ENCODE data around the gene CGRRF1. TPM values are rescaled to one million over a fixed set of nuclear protein-coding genes. Genes with fewer than 3 reads are reported as not detected.

CGRRF1 gene
- total and polyA plus RNA-seq, 2 of the 13 experiments (the other 11 are each of a cell fraction or from before 2014, with no cell fraction given) = 16.8 to 18.2 TPM

DNA sequence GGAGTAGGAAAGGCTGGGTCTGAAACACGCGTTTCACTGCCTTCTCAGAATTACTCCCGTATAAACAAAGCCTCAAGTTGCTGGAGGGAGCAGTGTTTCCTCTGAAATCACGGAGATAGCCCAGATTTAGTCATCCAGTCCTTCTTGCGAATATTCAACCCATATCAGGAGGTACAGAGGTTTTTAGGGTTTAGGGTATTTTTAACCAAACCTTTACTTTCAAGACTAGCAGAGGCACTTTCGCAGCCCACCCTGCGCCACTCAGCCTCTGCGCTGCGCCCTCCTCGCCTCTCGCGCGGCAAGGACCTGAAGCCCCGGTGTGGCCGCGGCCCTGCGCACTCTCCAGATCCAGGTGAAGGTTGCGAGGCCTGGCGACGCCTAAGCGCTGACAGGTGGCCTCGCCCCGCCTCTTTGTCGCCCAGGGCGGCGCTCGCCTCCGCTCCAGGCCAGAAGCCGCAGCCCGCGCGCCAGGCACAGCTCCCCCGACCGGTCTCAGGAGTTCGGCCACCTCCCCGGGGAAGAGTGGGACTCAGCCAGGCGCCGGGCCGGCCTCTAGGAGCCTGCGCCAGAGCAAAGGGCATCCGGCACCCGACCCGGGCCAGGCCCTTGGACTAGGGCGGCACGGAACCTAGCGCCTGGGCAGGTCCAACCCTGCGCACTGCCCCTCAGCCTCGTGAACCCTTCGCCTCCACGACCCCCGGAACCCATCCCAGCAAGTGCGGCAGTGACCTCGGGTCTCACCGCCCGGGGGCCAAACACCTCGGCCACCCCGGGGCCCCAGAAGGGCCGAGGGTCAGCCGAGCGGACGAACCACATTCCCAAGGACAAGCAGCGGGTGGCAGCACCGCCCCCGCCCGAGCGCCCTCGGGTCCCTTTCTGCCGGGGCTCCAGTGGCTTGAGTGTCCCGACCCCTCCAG lies 55.4 kb downstream of the CGRRF1 start (continued):
- TF ChIP-seq ZNF619 (CRISPR knock-in tag; IDR thresholded peaks at IDR 0.05) = no peak
- peak; percentile 70; the same call in 1 of the 2 replicates for TF ChIP-seq KLF12 (CRISPR knock-in tag; IDR thresholded peaks at IDR 0.05; ENCODE audit: borderline replicate concordance)
- peak; percentile 60; the same call in 1 of the 2 replicates for TF ChIP-seq PHF20 (CRISPR knock-in tag; IDR thresholded peaks at IDR 0.05)
- TF ChIP-seq ZNF841 (CRISPR knock-in tag; IDR thresholded peaks at IDR 0.05; ENCODE audit: borderline replicate concordance) = no peak
- TF ChIP-seq RBFOX2 (IDR thresholded peaks at IDR 0.05; ENCODE audit: low read depth, low read length) = peak; percentile 91
- no peak; the same call in 1 of the 2 replicates for TF ChIP-seq HES4 (CRISPR knock-in tag; IDR thresholded peaks at IDR 0.05; ENCODE audit: borderline replicate concordance)
- no peak; the same call in 1 of the 2 replicates for TF ChIP-seq SALL2 (CRISPR knock-in tag; IDR thresholded peaks at IDR 0.05)
- TF ChIP-seq, protein P1, sequence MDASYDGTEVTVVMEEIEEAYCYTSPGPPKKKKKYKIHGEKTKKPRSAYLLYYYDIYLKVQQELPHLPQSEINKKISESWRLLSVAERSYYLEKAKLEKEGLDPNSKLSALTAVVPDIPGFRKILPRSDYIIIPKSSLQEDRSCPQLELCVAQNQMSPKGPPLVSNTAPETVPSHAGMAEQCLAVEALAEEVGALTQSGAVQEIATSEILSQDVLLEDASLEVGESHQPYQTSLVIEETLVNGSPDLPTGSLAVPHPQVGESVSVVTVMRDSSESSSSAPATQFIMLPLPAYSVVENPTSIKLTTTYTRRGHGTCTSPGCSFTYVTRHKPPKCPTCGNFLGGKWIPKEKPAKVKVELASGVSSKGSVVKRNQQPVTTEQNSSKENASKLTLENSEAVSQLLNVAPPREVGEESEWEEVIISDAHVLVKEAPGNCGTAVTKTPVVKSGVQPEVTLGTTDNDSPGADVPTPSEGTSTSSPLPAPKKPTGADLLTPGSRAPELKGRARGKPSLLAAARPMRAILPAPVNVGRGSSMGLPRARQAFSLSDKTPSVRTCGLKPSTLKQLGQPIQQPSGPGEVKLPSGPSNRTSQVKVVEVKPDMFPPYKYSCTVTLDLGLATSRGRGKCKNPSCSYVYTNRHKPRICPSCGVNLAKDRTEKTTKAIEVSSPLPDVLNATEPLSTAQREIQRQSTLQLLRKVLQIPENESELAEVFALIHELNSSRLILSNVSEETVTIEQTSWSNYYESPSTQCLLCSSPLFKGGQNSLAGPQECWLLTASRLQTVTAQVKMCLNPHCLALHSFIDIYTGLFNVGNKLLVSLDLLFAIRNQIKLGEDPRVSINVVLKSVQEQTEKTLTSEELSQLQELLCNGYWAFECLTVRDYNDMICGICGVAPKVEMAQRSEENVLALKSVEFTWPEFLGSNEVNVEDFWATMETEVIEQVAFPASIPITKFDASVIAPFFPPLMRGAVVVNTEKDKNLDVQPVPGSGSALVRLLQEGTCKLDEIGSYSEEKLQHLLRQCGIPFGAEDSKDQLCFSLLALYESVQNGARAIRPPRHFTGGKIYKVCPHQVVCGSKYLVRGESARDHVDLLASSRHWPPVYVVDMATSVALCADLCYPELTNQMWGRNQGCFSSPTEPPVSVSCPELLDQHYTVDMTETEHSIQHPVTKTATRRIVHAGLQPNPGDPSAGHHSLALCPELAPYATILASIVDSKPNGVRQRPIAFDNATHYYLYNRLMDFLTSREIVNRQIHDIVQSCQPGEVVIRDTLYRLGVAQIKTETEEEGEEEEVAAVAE (CRISPR knock-in tag; IDR thresholded peaks at IDR 0.05; ENCODE audit: borderline replicate concordance) = no peak
- TF ChIP-seq MIER3 (CRISPR knock-in tag; IDR thresholded peaks at IDR 0.05; ENCODE audit: borderline replicate concordance) = no peak; the same call in 1 of the 2 replicates
- TF ChIP-seq, protein P2, sequence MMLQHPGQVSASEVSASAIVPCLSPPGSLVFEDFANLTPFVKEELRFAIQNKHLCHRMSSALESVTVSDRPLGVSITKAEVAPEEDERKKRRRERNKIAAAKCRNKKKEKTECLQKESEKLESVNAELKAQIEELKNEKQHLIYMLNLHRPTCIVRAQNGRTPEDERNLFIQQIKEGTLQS (CRISPR knock-in tag; IDR thresholded peaks at IDR 0.05) = no peak
- TF ChIP-seq ZNF564 (CRISPR knock-in tag; IDR thresholded peaks at IDR 0.05) = peak; percentile 71
- TF ChIP-seq SMARCC2 (IDR thresholded peaks at IDR 0.05) = no peak
- no peak for TF ChIP-seq ZNF207 (IDR thresholded peaks at IDR 0.05; ENCODE audit: borderline replicate concordance)
- TF ChIP-seq, protein P3, sequence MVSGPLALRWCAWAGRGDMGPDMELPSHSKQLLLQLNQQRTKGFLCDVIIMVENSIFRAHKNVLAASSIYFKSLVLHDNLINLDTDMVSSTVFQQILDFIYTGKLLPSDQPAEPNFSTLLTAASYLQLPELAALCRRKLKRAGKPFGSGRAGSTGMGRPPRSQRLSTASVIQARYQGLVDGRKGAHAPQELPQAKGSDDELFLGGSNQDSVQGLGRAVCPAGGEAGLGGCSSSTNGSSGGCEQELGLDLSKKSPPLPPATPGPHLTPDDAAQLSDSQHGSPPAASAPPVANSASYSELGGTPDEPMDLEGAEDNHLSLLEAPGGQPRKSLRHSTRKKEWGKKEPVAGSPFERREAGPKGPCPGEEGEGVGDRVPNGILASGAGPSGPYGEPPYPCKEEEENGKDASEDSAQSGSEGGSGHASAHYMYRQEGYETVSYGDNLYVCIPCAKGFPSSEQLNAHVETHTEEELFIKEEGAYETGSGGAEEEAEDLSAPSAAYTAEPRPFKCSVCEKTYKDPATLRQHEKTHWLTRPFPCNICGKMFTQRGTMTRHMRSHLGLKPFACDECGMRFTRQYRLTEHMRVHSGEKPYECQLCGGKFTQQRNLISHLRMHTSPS (CRISPR knock-in tag; IDR thresholded peaks at IDR 0.05; ENCODE audit: low read depth) = no peak
- TF ChIP-seq, protein P4, sequence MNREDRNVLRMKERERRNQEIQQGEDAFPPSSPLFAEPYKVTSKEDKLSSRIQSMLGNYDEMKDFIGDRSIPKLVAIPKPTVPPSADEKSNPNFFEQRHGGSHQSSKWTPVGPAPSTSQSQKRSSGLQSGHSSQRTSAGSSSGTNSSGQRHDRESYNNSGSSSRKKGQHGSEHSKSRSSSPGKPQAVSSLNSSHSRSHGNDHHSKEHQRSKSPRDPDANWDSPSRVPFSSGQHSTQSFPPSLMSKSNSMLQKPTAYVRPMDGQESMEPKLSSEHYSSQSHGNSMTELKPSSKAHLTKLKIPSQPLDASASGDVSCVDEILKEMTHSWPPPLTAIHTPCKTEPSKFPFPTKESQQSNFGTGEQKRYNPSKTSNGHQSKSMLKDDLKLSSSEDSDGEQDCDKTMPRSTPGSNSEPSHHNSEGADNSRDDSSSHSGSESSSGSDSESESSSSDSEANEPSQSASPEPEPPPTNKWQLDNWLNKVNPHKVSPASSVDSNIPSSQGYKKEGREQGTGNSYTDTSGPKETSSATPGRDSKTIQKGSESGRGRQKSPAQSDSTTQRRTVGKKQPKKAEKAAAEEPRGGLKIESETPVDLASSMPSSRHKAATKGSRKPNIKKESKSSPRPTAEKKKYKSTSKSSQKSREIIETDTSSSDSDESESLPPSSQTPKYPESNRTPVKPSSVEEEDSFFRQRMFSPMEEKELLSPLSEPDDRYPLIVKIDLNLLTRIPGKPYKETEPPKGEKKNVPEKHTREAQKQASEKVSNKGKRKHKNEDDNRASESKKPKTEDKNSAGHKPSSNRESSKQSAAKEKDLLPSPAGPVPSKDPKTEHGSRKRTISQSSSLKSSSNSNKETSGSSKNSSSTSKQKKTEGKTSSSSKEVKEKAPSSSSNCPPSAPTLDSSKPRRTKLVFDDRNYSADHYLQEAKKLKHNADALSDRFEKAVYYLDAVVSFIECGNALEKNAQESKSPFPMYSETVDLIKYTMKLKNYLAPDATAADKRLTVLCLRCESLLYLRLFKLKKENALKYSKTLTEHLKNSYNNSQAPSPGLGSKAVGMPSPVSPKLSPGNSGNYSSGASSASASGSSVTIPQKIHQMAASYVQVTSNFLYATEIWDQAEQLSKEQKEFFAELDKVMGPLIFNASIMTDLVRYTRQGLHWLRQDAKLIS (CRISPR knock-in tag; IDR thresholded peaks at IDR 0.05) = peak; percentile 69; the same call in 1 of the 2 replicates
- TF ChIP-seq ZNF18 (CRISPR knock-in tag; IDR thresholded peaks at IDR 0.05; ENCODE audit: insufficient replicate concordance) = peak; percentile 85

Measured in HepG2 (cell line).